GM12878 (cell line): Measurements from ENCODE around the gene GSKIP. TPM values are rescaled to one million over a fixed set of nuclear protein-coding genes. Genes with fewer than 3 reads are reported as not detected.

Experiments used
- ATAC-seq: fragments of 200-7000 bp; cut with Tn5 transposase; 3 replicates; pipeline ENCODE4 v1.9.1; 2020; ENCODE audit warnings: mild to moderate bottlenecking, moderate library complexity
- BruUV-seq: library from RNA; stranded (reverse); fragments of 400-500 nt; replicated peaks from 2 replicates; lab custom pipeline; 2021; lab: Mats Ljungman, UMichigan
- CTCF ChIA-PET: fragments of 300-600 bp; sonication (Branson Sonifier 250); formaldehyde crosslinking; extraction: SDS; loops from one replicate; lab custom pipeline; 2021; ENCODE audit warnings: inconsistent platforms; lab: Yijun Ruan, JAX
- POLR2A ChIA-PET: fragments of 350-600 bp; formaldehyde crosslinking; extraction: SDS; loops from one replicate; lab custom pipeline; 2021; ENCODE audit warnings: inconsistent platforms; lab: Charles Lee
- RAD21 ChIA-PET: fragments of 300-600 bp; sonication (Branson Sonifier 250); formaldehyde crosslinking; loops from one replicate; lab custom pipeline; 2023; ENCODE audit warnings: antibody characterized with exemption; ENCODE audit not compliant: unreplicated experiment; lab: Charles Lee
- SMC1A ChIA-PET: fragments of 300-600 bp; sonication (Branson Sonifier 250); formaldehyde crosslinking; loops from one replicate; lab custom pipeline; 2023; ENCODE audit not compliant: unreplicated experiment, uncharacterized antibody; lab: Charles Lee
- DNase-seq: peaks from one replicate; pipeline ENCODE4 v3.0.0-alpha.2; 2011; ENCODE audit warnings: low read depth, low spot score
- FAIRE-seq: peaks from 3 replicates; lab custom pipeline; 2011; peaks lifted over from hg19 to GRCh38; lab: Jason Lieb, UNC
- H2AFZ ChIP-seq: 2 replicates; pipeline ENCODE4 v1.6.0; 2011; ENCODE audit warnings: low read depth, low read length, control low read depth; ENCODE audit not compliant: control insufficient read depth
- H3K27ac ChIP-seq: 2 replicates; pipeline ENCODE4 v1.5.1; 2011; ENCODE audit warnings: control low read depth; ENCODE audit not compliant: control insufficient read depth, insufficient read depth
- H3K27me3 ChIP-seq, 2 experiments: replicated peaks in 1 of 2; 2 replicates each; pipeline versions ENCODE4 v1.6.0 to v1.6.1; 2011; ENCODE audit warnings: low read length in 1 of 2; ENCODE audit not compliant: control insufficient read depth in 2 of 2, insufficient read depth in 2 of 2
- H3K36me3 ChIP-seq, 2 experiments: 2 replicates each; pipeline ENCODE4 v1.5.1; 2011; ENCODE audit warnings: low read length in 1 of 2; ENCODE audit not compliant: control insufficient read depth in 2 of 2, insufficient read depth in 2 of 2
- H3K4me1 ChIP-seq: 2 replicates; pipeline ENCODE4 v1.6.1; 2011; ENCODE audit warnings: mild to moderate bottlenecking, low read length, moderate library complexity, mixed read lengths; ENCODE audit not compliant: control insufficient read depth, insufficient read depth
- H3K4me2 ChIP-seq: 2 replicates; pipeline ENCODE4 v1.6.0; 2011; ENCODE audit warnings: control low read depth; ENCODE audit not compliant: control insufficient read depth, insufficient read depth
- H3K4me3 ChIP-seq: fragments of 200-600 bp; sonication (generic); 2 replicates; pipeline ENCODE4 v1.5.1; 2016
- H3K79me2 ChIP-seq: 2 replicates; pipeline ENCODE4 v1.6.0; 2011; ENCODE audit warnings: low read length; ENCODE audit not compliant: control insufficient read depth, insufficient read depth
- H3K9ac ChIP-seq: 2 replicates; pipeline ENCODE4 v1.8.0; 2011; ENCODE audit warnings: low read length, control low read depth, mixed read lengths; ENCODE audit not compliant: control insufficient read depth, insufficient read depth
- H3K9me3 ChIP-seq: replicated peaks from 3 replicates; pipeline ENCODE4 v1.5.1; 2011; ENCODE audit warnings: mild to moderate bottlenecking, low read length; ENCODE audit not compliant: control insufficient read depth, insufficient read depth
- H4K20me1 ChIP-seq: 2 replicates; pipeline ENCODE4 v1.6.0; 2011; ENCODE audit not compliant: control insufficient read depth, insufficient read depth
- CBFB ChIP-seq: IDR thresholded peaks from 2 replicates; pipeline ENCODE4 v1.6.1; 2016; ENCODE audit warnings: antibody characterized with exemption, low read depth
- CBX5 ChIP-seq: sonication (generic); IDR thresholded peaks from 2 replicates; pipeline ENCODE4 v1.6.1; 2016; ENCODE audit warnings: low read depth, moderate library complexity, mild to moderate bottlenecking, inconsistent platforms
- CREB1 ChIP-seq: IDR thresholded peaks from 2 replicates; pipeline ENCODE4 v1.6.1; 2012; ENCODE audit warnings: low read depth, mild to moderate bottlenecking, inconsistent platforms
- EZH2 ChIP-seq: IDR thresholded peaks from 2 replicates; pipeline ENCODE4 v1.6.1; 2012; ENCODE audit warnings: low read depth, mild to moderate bottlenecking, control low read depth, inconsistent platforms, low read length, borderline replicate concordance; ENCODE audit not compliant: control insufficient read depth
- FOXM1 ChIP-seq: IDR thresholded peaks from 2 replicates; pipeline ENCODE4 v1.6.1; 2012; ENCODE audit warnings: low read depth, mild to moderate bottlenecking, inconsistent platforms, low read length, moderate library complexity
- IRF4 ChIP-seq: IDR thresholded peaks from 2 replicates; pipeline ENCODE4 v1.6.1; 2011; ENCODE audit warnings: low read depth, low read length
- JUND ChIP-seq: IDR thresholded peaks from 2 replicates; pipeline ENCODE4 v1.6.1; 2012; ENCODE audit warnings: low read depth, mild to moderate bottlenecking, low read length, improper control_type of control experiment, moderate library complexity
- MTA3 ChIP-seq: IDR thresholded peaks from 2 replicates; pipeline ENCODE4 v1.6.1; 2012; ENCODE audit warnings: low read length, inconsistent platforms, borderline replicate concordance
- NFYB ChIP-seq: IDR thresholded peaks from 2 replicates; pipeline ENCODE4 v1.6.1; 2011; ENCODE audit warnings: low read depth, mild to moderate bottlenecking, low read length, improper control_type of control experiment, moderate library complexity; ENCODE audit not compliant: insufficient read depth
- RCOR1 ChIP-seq: conservative IDR thresholded peaks from 2 replicates; pipeline ENCODE4 v1.6.1; 2012; ENCODE audit warnings: low read depth, low read length, improper control_type of control experiment
- SIX5 ChIP-seq: IDR thresholded peaks from 2 replicates; pipeline ENCODE4 v1.6.1; 2011; ENCODE audit warnings: mild to moderate bottlenecking, low read depth, low read length, moderate library complexity; ENCODE audit not compliant: severe bottlenecking
- SMAD5 ChIP-seq: IDR thresholded peaks from 2 replicates; pipeline ENCODE4 v1.6.1; 2016; ENCODE audit warnings: antibody characterized with exemption, low read depth
- SMC3 ChIP-seq: IDR thresholded peaks from 2 replicates; pipeline ENCODE4 v1.6.1; 2011; ENCODE audit warnings: low read length, improper control_type of control experiment, borderline replicate concordance
- SUZ12 ChIP-seq: fragments of 200-600 bp; sonication (generic); IDR thresholded peaks from one replicate; pipeline ENCODE4 v1.6.1; 2018; ENCODE audit warnings: antibody characterized with exemption, mild to moderate bottlenecking; ENCODE audit not compliant: unreplicated experiment
- TAF1 ChIP-seq: IDR thresholded peaks from 2 replicates; pipeline ENCODE4 v1.6.1; 2011; ENCODE audit warnings: mild to moderate bottlenecking, low read depth, low read length, borderline replicate concordance
- TCF12 ChIP-seq: IDR thresholded peaks from 2 replicates; pipeline ENCODE4 v1.6.1; 2011; ENCODE audit warnings: low read depth, mild to moderate bottlenecking, low read length
- ZNF217 ChIP-seq: fragments of 450-650 bp; IDR thresholded peaks from 2 replicates; pipeline ENCODE4 v1.6.1; 2017; ENCODE audit warnings: antibody characterized with exemption, mild to moderate bottlenecking
- WGBS: methylation state at CpG from one replicate; pipeline ENCODE4 v1.1.6; 2016; ENCODE audit warnings: low lambda C conversion rate; ENCODE audit not compliant: insufficient replicate concordance, insufficient coverage; ENCODE audit errors: missing lambda C conversion rate; 5-methylcytosine and 5-hydroxymethylcytosine counted together
- in situ Hi-C: fragments of 300-500 bp; cut with MboI; formaldehyde crosslinking; loops from 9 replicates; pipeline ENCODE4 v1.14.3; 2018; ENCODE audit warnings: mixed read lengths
- intact Hi-C: fragments of 100-400 bp; cut with micrococcal nuclease; formaldehyde crosslinking; loops from one replicate; pipeline ENCODE4 v1.14.2; 2022; ENCODE audit not compliant: unreplicated experiment
- polyA plus RNA-seq, 11 experiments: library from polyadenylated mRNA; depleted of rRNA in 4 of 11; unstranded in 6 of 11; stranded (reverse) in 5 of 11; fragments of >200 nt; fragmentation: Nextera tagmentation in 4 of 11; fragmentation: Illumina TruSeq in 1 of 11; extraction: Ambion mirVana in 4 of 11; extraction: Trizol in 1 of 11; gene quantifications; 1 replicate in 1 of 11; 2 replicates in 10 of 11; pipeline versions ENCODE4 v1.2.1 to v1.2.3, GENCODE V29; 2011 to 2016; ENCODE audit warnings: inconsistent platforms in 2 of 11, missing spikeins in 2 of 11, low read depth in 1 of 11
- total RNA-seq, 4 experiments: library from RNA; depleted of rRNA in 3 of 4; stranded (reverse); fragments of >200 nt in 3 of 4; fragmentation: Illumina TruSeq in 1 of 4; extraction: Trizol in 1 of 4; gene quantifications; 2 replicates each; pipeline versions ENCODE4 v1.2.1 to v1.2.3, GENCODE V29; 2013 to 2021
- TF ChIP-seq, protein P1 (sequence below): fragments of 450-650 bp; IDR thresholded peaks from 2 replicates; pipeline ENCODE4 v1.6.1; 2017; ENCODE audit warnings: mild to moderate bottlenecking, moderate library complexity
- TF ChIP-seq, protein P2 (sequence below): IDR thresholded peaks from 2 replicates; pipeline ENCODE4 v1.6.1; 2012; ENCODE audit warnings: low read length, inconsistent platforms

GSKIP gene
- total and polyA plus RNA-seq, 10 of the 15 experiments (the other 5 are each of a cell fraction or from before 2014, with no cell fraction given): 15.4 to 75.2 (median 26.1) TPM

DNA sequence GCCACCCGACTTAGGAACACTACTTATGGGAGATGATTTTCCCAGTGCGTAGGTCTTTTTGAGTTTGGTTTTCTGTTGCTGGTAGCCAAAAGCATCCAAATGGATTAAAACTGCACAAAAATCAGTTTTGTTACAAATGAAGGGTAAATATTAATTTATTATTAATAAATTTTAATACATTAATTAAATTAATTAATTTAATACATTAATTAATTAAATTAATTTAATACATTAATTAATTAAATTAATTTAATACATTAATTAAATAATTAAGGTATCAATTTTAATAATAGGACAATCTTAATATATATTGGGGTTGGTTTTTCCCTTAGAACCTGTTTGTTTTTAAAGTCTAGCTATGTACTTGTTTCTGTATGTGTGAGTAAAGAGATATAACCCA is 52.2 kb downstream of the GSKIP start:
- Histone ChIP-seq H3K27ac (no peak overlapping the region), H3K4me3 (no peak overlapping the region), H3K36me3 (no peaks in the 10 kb centered on the region), H3K27me3 (no peaks in the 10 kb centered on the region), H4K20me1 (no peaks in the 10 kb centered on the region), H3K4me2 (no peak overlapping the region), H3K4me1 (no peaks in the 10 kb centered on the region), H3K9me3 (no peaks in the 10 kb centered on the region), H3K79me2 (no peaks in the 10 kb centered on the region), H3K9ac (no peak overlapping the region), H2AFZ (no peak overlapping the region)
- WGBS: 79% methylated on average over 2 of the region's 2 CpGs
- in situ Hi-C loops: loop anchor here (5.0 kb wide), 1 partner anchor 118 kb away; no protein-coding TSS in a partner anchor
- CTCF ChIA-PET: no interaction called here
- DNase-seq: no peak
- SMC1A ChIA-PET: no interaction called here
- FAIRE-seq: no peak
- no peak for TF ChIP-seq EZH2
- TF ChIP-seq JUND: no peak
- TF ChIP-seq SUZ12: no peak
- TF ChIP-seq SMC3: no peak
- TF ChIP-seq CBX5: no peak
- TF ChIP-seq SIX5: no peak
- TF ChIP-seq TAF1: no peak
- TF ChIP-seq FOXM1: no peak
- TF ChIP-seq, protein P1, sequence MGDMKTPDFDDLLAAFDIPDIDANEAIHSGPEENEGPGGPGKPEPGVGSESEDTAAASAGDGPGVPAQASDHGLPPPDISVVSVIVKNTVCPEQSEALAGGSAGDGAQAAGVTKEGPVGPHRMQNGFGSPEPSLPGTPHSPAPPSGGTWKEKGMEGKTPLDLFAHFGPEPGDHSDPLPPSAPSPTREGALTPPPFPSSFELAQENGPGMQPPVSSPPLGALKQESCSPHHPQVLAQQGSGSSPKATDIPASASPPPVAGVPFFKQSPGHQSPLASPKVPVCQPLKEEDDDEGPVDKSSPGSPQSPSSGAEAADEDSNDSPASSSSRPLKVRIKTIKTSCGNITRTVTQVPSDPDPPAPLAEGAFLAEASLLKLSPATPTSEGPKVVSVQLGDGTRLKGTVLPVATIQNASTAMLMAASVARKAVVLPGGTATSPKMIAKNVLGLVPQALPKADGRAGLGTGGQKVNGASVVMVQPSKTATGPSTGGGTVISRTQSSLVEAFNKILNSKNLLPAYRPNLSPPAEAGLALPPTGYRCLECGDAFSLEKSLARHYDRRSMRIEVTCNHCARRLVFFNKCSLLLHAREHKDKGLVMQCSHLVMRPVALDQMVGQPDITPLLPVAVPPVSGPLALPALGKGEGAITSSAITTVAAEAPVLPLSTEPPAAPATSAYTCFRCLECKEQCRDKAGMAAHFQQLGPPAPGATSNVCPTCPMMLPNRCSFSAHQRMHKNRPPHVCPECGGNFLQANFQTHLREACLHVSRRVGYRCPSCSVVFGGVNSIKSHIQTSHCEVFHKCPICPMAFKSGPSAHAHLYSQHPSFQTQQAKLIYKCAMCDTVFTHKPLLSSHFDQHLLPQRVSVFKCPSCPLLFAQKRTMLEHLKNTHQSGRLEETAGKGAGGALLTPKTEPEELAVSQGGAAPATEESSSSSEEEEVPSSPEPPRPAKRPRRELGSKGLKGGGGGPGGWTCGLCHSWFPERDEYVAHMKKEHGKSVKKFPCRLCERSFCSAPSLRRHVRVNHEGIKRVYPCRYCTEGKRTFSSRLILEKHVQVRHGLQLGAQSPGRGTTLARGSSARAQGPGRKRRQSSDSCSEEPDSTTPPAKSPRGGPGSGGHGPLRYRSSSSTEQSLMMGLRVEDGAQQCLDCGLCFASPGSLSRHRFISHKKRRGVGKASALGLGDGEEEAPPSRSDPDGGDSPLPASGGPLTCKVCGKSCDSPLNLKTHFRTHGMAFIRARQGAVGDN: no peak
- TF ChIP-seq NFYB: no peak
- no peak for TF ChIP-seq TCF12
- TF ChIP-seq IRF4: no peak
- no peak for TF ChIP-seq RCOR1
- no peak for TF ChIP-seq MTA3
- TF ChIP-seq, protein P2, sequence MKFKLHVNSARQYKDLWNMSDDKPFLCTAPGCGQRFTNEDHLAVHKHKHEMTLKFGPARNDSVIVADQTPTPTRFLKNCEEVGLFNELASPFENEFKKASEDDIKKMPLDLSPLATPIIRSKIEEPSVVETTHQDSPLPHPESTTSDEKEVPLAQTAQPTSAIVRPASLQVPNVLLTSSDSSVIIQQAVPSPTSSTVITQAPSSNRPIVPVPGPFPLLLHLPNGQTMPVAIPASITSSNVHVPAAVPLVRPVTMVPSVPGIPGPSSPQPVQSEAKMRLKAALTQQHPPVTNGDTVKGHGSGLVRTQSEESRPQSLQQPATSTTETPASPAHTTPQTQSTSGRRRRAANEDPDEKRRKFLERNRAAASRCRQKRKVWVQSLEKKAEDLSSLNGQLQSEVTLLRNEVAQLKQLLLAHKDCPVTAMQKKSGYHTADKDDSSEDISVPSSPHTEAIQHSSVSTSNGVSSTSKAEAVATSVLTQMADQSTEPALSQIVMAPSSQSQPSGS: no peak
- no peak for TF ChIP-seq CREB1
- TF ChIP-seq ZNF217: no peak
- TF ChIP-seq SMAD5: no peak
- TF ChIP-seq CBFB: no peak
- ATAC-seq: no peak
- intact Hi-C loops: no loop called here
- POLR2A ChIA-PET: interaction anchor here (0.5 kb wide), 1 partner anchor 17 kb away, joined by 3 read pairs; no protein-coding TSS in a partner anchor
- RAD21 ChIA-PET: no interaction called here
- no TSS peak for BruUV-seq
